Neuron (in vitro differentiated cells): ENCODE data around the gene LDHD.

ENCODE experiments used
- H2AFZ ChIP-seq: one replicate; pipeline ENCODE4 v1.6.1; 2013; ENCODE audit warnings: low read depth, mild to moderate bottlenecking, inconsistent platforms, low read length, moderate library complexity
- H3K27me3 ChIP-seq: one replicate; pipeline ENCODE4 v1.6.1; 2013; ENCODE audit warnings: low read length; ENCODE audit not compliant: insufficient read depth
- H3K36me3 ChIP-seq: one replicate; pipeline ENCODE4 v1.6.1; 2013; ENCODE audit warnings: low read length; ENCODE audit not compliant: insufficient read depth
- H3K4me1 ChIP-seq: one replicate; pipeline ENCODE4 v1.6.1; 2013; ENCODE audit warnings: low read length; ENCODE audit not compliant: insufficient read depth
- H3K4me3 ChIP-seq: 2 replicates; pipeline ENCODE4 v1.5.1; 2013; ENCODE audit warnings: mild to moderate bottlenecking, low read length, moderate library complexity
- H3K9me3 ChIP-seq: one replicate; pipeline ENCODE4 v1.6.1; 2013; ENCODE audit warnings: low read length

Gene LDHD

DNA sequence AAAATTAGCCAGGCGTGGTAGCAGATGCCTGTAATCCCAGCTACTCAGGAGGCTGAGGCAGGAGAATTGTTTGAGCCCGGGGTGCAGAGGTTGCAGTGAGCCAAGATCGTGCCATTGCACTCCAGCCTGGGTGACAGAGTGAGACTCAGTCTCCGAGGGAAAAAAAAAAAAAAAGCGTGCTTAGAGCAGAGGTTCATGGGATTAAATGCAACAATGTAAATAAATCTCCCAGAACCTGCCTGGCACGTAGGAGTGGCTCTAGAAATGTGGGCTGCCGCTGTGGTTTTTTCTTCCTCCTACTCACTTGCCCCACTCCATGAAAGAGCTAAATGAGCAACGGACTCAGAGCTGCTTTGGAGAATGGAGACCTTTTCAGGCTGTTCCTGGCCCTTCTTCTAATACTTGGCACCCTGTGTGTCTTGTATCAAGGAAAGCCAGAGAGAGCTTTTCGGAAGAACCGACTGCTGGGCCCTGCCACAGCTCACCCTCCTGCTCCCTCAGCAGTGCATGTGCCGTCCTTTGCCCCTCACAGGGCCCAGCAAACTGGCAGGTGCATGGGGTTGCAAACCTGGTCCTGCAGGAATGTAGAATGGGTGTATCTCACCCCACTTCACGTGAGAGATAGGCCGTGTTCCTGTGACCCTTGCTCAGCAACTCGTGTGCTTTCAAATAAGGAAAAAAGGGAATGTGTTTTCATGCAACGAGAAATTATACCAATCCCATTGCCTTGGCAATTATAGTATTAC, 52.0 kb downstream of the LDHD start:
- no peaks in the 10 kb centered on the region for H3K36me3 ChIP-seq
- no peak overlapping the region for H2AFZ ChIP-seq
- H3K4me1 ChIP-seq: no peaks in the 10 kb centered on the region
- no peaks in the 10 kb centered on the region for H3K9me3 ChIP-seq
- H3K27me3 ChIP-seq: no peaks in the 10 kb centered on the region
- H3K4me3 ChIP-seq: no peak overlapping the region

DNA sequence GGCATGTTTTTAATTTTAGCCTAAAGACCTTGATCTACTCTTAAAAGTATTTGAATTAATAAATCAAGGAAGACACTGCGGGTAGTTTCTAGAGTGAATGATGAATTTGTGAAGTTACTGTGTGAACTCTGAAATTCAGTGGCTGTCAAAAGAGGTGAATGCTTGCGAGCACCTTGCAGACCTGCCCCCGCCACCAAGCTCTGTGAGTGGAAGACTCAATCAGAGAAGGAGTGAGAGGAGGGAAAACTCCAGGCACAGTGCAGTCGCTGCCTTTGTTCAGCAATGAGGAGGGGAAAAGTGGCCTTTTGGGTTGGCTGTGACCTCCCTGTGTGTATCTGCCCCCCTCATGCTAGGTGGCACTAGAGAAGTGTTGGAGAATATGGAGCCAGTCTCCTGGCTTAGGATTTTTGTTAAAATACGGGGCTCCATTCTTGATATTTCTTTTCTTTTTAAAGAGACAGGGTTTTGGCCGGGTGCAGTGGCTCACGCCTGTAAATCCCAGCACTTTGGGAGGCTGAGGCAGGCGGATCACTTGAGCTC, 53.0 kb downstream of the LDHD start:
- Histone ChIP-seq H3K9me3 (no peaks in the 10 kb centered on the region), H3K36me3 (no peaks in the 10 kb centered on the region), H2AFZ (no peak overlapping the region), H3K4me1 (no peaks in the 10 kb centered on the region), H3K27me3 (no peaks in the 10 kb centered on the region), H3K4me3 (no peak overlapping the region)

DNA sequence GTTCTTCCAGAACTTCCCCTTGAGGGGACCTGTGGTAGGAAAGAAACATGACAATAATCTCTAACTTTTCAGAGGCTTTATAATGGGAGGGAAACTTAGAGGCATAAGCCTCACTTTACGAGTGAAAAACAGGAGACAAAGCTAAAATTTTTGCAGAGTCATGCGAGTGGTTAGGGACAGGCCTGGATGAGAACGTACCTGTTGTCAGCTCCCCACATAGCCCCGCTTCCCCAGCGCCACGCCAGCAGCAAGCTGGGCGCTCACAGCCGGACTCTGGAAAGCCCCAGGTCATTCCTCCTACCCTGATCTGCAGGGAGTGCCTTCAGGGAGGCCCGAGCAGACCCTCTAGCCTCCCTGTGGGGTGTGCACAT, 53.6 kb downstream of the LDHD start:
- H2AFZ ChIP-seq: no peak overlapping the region

DNA sequence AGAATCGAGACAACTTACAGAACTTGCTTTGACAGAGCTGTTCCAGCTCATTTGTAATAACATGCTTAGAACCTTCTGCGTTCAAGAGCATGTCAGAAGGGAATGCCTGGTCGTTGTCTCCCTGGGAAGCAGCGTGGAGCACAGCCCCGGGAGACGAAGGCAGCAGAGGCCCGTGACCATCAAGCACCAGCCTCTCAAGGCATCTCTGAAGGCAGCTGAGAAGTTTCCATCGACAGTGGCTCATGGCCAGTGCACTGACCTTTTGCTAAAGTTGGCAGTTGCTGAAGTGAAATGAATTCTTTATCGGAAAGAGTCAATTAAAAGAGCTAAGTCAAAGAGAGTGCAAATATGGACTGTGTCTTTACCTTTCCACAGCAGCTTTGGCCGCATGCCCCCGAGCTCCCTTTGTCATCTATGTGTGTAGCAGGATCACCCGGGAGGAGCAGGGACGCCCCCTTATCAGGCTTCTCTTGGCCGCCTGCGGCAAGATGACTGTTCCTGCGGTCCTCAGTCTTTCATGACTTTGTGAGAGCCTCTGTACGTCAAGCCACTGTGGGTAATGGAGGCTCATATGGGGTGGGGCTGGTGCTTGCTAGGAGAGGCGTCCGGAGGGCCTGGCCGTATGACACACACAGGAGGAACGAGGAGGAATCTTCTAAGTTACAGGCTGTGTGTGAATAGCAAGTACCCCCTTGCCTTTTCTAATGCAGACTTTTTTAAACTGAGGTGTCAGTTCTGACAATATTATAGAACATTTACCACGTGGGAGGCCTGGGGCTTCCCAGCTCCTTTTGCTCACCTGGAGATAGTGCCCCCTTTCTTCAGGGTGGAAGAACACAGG, 54.2 kb downstream of the LDHD start:
- Histone ChIP-seq H3K9me3 (no peaks in the 10 kb centered on the region), H2AFZ (no peak overlapping the region), H3K27me3 (no peaks in the 10 kb centered on the region), H3K4me3 (no peak overlapping the region), H3K36me3 (no peaks in the 10 kb centered on the region), H3K4me1 (no peaks in the 10 kb centered on the region)

More for the DNA sequence above, 53.6 kb downstream of the LDHD start:
- Histone ChIP-seq H3K27me3 (no peaks in the 10 kb centered on the region), H3K4me3 (no peak overlapping the region), H3K4me1 (no peaks in the 10 kb centered on the region), H3K36me3 (no peaks in the 10 kb centered on the region), H3K9me3 (no peaks in the 10 kb centered on the region)
